Superior temporal gyrus (tissue), 1 donor: Measurements from ENCODE around the gene F11R.
A peak's percentile ranks its signal among the peaks of the same experiment; 100 is the strongest.
"Not testable (repeated sequence)": the region's sequence is repeated elsewhere in the genome, so short reads cannot be mapped to it uniquely, and the experiment has no call there.

ENCODE experiments used
- DNase-seq: peaks from one replicate; pipeline ENCODE4 v3.0.0-alpha.2; 2016; ENCODE audit errors: extremely low spot score

F11R gene

GRCh38 chr1:161013131-161013487 lies 7.8 kb downstream of the F11R start:
- no peak for DNase-seq

DNA sequence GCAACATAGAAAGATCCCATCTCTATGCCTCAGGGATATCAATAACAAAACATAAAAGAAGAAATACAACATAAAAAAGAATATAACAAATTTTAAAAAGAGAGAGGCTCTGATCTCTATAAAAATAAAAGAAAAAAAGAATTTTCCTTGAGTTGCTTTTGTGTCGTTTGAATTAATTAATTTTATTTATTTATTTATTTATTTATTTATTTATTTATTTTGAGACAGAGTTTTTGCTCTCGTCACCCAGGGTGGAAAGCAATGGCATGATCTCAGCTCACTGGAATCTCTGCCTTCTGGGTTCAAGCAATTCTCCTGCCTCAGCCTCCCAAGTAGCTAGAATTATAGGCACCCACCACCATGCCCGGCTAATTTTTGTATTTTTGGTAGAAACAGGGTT lies 8.5 kb downstream of the F11R start:
- DNase-seq: no peak

DNA sequence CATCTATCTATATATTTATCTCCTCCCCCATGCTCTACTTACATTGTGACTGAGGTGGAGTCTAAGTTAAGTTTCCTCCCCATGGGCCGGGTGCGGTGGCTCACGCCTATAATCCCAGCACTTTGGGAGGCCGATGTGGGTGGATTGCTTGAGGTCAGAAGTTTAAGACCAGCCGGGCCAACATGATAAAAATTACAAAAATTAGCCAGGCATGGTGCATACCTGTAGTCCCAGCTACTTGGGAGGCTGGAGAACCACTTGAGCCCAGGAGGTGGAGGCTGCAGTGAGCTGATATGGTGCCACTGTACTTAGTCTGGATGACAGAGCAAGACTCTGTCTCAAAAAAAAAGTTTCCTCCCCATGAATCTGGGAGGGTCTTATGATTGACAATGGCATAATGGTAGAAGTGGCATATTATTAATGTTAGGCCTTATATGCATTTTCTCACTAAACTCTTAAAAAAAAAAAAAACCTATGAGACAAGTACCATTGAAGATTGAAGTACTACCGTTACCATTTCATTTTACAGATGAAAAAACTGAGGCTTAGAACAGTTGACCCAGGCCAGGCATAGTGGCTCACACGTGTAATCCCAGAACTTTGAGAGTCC lies 11.2 kb downstream of the F11R start:
- no peak for DNase-seq

DNA sequence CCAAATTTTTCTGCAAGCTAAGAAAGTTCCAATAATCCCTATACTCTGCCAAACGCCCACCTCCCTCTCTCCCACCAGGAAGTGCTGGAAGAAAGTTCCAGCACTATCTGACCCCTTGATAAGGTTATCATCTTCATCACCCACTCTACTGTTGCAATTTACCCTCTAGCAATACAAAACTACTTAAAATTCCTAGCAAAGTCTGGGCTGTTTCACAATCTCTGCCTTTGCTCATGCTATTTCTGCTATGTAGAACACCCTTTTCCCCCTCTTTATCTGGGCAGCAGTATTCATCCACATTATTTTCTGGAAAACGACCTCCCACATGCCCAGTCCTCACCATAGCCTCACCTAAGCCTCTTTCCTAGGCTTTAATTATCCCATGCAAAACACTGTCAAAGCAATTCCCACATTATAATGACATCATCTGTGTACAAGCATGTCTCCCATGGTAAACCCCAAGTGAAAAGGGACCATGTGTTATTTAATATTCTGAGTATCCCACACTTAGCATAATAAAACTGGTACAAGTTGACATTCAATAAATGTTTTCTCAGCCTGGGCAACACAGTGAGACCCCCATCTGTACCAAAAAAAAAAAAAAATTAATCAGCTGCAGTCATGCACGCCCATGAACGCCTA lies 12.0 kb downstream of the F11R start:
- no peak for DNase-seq

GRCh38 chr1:161007369-161007768 lies 13.6 kb downstream of the F11R start:
- DNase-seq: no peak

GRCh38 chr1:161006563-161006962 lies 14.4 kb downstream of the F11R start:
- DNase-seq: no peak

GRCh38 chr1:161001525-161001924 lies 19.4 kb downstream of the F11R start:
- DNase-seq: no peak

DNA sequence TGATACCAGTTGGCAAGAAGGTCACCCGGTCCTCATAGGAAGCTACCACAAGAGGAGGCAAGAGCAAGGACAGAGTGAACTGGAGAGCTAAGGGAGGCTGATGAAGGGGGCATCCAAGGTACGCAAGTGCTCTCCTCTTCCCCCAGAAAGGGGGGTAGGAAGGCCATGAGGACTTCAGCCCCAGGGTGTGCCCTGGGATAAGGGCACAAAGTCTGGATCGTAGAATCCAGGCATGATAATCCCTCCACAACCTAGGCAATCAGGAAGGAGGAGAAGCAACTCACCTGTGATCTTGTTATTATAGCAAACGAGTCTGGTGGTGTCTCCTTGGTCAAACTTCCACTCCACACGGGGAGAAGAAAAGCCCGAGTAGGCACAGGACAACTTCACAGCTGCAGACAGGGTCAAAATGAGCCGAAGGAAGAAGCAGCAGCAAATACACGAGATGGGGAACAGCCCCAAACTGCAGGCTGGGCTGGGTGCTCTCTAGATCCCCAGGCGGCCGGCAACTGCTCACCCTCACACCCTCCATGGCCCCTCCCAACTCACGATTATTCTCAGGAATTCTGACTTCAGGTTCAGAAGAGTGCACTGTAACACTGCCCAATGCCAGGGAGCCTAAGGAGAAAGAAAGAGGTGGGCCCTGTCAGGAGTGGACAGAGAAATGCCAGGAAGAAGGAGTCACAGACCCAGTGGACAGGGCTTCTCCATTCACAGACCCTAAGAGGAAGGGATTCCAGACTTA lies 20.0 kb downstream of the F11R start:
- no peak for DNase-seq

- DNase-seq: no peak
Observed at GRCh38 chr1:160999376-160999775, 21.6 kb downstream of the F11R start.

DNA sequence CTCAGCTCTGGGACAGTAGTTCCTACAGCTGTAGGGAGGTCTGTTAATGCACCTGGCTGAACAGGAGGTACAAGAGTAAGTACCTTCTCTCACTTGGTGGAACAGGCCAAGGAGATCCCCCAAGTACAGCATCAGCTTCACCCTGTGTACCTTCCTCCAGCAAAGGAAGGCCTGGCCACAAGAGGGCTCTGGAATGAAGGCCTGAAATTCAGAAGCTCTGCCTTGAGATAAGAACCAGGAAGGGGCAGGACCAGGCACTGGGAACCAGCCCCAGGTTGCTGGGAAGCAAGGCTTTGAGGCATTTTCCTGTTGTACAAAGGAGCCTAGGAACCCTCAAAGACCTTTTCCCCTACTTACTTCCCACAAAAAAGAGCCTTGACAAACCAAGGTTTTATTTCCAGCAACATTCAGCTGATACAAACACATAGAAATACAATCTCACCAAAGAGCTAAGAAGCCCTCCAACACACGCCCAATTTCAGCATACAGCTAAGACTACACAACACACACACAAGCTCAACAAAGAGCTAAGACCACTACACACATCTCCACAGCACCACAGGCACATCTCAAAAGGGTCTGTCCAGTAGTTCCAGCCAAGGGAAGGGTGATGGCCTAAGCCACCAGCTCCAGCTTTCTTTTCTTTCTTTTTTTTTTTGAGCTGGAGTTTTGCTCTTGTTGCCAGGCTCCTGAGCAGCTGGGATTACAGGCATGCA lies 23.5 kb downstream of the F11R start:
- peak; percentile 56 for DNase-seq

DNA sequence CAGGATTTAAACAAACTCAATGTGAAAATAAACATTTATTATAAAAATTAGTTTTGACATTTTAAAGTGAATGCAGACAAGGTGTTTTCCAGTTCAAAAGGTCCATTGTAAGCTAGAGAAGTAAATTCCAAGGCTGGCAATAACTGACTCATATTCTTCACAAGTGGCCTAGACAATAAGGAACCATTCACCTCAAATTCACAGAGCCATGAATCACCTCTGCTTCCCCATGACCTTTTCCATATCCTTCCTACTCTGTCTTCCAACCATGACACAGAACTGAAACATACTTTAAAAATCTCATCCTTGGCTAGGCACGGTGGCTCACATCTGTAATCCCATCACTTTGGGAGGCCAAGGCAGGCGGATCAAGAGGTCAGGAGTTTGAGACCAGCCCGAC lies 24.8 kb downstream of the F11R start:
- DNase-seq: no peak

DNA sequence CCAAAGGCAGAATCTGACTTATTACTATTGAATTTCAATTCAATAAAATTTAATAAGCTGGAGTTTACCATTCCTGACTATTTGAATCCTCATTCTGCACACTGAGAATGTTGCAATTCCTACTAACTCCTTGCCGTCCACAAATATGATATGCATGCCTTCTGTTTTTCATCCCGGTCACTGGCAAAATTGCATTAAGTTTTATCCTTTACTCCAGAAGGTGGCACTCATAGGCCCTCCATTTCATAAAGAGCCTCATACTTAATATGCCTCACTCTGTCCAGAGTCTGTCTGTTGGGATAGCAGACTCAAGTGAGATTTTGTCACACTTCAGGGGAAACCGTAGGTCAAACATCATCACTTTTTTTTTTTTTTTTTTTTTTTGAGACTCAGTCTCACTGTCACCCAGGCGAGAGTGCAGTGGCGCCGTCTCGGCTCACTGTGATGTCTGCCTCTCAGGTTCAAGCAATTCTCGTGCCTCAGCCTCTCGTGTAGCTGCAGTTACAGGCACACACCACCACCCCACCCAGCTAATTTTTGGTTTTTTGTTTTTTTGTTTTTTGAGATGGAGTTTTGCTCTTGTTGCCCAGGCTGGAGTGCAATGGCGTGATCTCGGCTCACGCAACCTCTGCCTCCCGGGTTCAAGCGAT lies 27.3 kb downstream of the F11R start:
- peak; percentile 34 for DNase-seq

DNA sequence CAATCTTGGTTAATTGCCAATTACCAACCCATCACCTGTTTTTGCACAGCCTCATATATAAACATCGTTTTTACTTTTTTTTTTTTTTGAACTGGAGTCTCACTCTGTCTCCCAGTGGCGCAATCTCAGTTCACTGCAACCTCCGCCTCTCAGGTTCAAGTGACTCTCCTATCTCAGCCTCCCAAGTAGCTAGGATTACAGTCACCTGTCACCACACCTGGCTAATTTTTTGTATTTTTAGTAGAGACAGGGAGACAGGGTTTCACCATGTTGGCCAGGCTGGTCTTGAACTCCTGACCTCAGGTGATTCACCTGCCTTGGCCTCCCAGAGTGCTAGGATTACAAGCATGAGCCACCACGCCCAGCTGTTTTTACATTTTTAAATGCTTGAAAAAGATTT lies 28.9 kb downstream of the F11R start:
- not testable (repeated sequence) for DNase-seq

- peak; percentile 4 for DNase-seq
Observed at GRCh38 chr1:160987359-160988050, 33.4 kb downstream of the F11R start.

DNA sequence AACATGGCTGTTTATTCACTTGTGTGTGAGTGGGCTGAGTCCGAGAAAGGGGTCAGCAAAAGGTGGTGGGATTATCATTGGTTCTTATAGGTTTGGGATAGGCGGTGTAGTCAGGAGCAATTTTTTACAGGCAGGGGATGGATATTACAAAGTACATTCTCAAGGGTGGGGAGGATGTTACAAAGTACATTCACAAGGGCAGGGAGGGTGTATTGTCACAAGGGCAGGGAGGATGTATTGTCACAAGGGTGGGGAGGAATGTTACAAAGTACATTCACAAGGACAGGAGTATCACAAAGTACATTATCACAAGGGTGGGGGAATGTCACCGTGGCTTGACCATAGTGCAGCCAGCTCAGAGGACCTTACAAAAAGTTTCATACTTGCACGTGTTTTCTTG lies 35.2 kb downstream of the F11R start:
- DNase-seq: no peak

- peak; percentile 5 for DNase-seq
Observed at GRCh38 chr1:160981584-160982411, 39.2 kb downstream of the F11R start.

- DNase-seq: no peak
Observed at GRCh38 chr1:160979286-160979685, 41.7 kb downstream of the F11R start.

DNA sequence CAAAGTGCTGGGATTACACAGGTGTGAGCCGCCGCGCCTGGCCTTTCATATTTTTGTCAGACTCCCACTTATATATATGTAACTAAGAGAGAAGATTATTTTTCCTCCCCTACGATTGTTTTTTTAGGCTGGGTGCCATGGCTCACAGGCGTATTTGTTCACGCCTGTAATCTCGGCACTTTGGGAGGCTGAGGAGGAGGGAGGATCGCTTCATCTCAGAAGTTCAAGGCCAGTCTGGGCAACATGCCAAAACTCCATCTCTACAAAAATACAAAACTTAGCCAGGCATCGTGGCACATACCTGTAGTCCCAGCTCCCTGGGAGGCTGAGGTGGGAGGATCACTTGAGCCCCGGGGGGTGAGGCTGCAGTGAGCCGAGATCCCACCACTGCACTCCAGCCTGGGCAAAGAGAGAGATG lies 42.4 kb downstream of the F11R start:
- no peak for DNase-seq

- no peak for DNase-seq
Observed at GRCh38 chr1:160975026-160975425, 45.9 kb downstream of the F11R start.

DNA sequence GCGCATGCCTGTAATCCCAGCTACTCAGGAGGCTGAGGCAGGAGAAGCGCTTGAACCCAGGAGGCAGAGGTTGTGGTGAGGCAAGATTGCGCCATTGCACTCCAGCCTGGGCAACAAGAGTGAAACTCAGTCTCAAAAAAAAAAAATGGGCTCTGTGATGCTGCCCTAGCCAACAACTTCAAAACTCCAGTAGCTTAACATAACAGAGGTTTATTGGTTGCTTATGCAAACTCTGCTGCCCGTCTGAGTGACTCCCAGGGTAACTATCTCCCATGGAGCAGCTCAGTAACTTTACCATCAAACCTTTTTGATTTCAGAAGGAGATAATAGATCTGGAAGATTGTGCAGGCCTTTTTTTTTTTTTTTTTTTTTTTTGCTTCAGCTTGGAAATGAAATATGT lies 47.5 kb downstream of the F11R start:
- DNase-seq: no peak

DNA sequence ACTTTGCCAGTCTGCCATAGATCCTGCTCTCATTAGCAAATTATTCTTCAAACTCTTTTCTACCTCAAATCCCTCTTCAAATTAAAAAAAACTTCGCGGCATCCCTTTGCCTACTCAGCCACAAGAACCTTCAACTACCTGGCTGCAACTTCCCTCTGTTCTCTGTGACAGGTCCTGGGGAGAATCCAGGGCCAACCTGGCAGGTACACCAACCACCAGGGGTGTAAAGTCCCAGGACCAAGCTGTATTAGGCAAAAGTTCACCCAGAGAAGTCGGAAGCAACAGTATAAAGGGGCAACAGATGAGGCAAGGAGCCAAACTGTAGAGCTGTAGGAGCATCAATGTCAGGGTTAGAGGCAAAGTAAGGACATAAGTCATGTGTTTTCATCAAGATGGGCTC lies 48.0 kb downstream of the F11R start:
- DNase-seq: no peak
